HL-60 (cell line): ENCODE results near the gene SPTBN5.

Experiments used
- DNase-seq, 2 experiments: peaks; one replicate each; pipeline ENCODE4 v3.0.0-alpha.2; 2010 to 2020; ENCODE audit warnings: low read depth in 1 of 2, low spot score in 1 of 2
- H3K27ac ChIP-seq: fragments of 250-450 bp; sonication (Bioruptor Pico); replicated peaks from 2 replicates; pipeline ENCODE4 v1.5.1; 2020; ENCODE audit warnings: mild to moderate bottlenecking, moderate library complexity
- H3K27me3 ChIP-seq: fragments of 250-450 bp; sonication (Bioruptor Pico); 2 replicates; pipeline ENCODE4 v1.5.1; 2021; ENCODE audit warnings: mild to moderate bottlenecking, moderate library complexity; ENCODE audit not compliant: insufficient read depth, poor library complexity, severe bottlenecking
- H3K4me3 ChIP-seq: replicated peaks from 2 replicates; pipeline ENCODE4 v1.5.1; 2011; ENCODE audit warnings: mild to moderate bottlenecking, control low read depth, low read length; ENCODE audit not compliant: insufficient read depth
- GABPA ChIP-seq: IDR thresholded peaks from 2 replicates; pipeline ENCODE4 v1.6.1; 2012; ENCODE audit warnings: low read depth
- POLR2AphosphoS5 ChIP-seq: IDR thresholded peaks from 2 replicates; pipeline ENCODE4 v1.6.1; 2012; ENCODE audit warnings: low read depth
- SPI1 ChIP-seq: IDR thresholded peaks from 2 replicates; pipeline ENCODE4 v1.6.1; 2012; ENCODE audit warnings: low read depth, mild to moderate bottlenecking, borderline replicate concordance
- TF ChIP-seq, protein P1 (sequence below): IDR thresholded peaks from 2 replicates; pipeline ENCODE4 v1.6.1; 2012; ENCODE audit warnings: low read depth; ENCODE audit not compliant: insufficient replicate concordance
- TF ChIP-seq, protein P2 (sequence below): IDR thresholded peaks from one replicate; pipeline ENCODE4 v1.5.1; 2011; ENCODE audit warnings: low read length, control low read depth, inconsistent platforms; ENCODE audit not compliant: insufficient read depth

Gene SPTBN5

DNA sequence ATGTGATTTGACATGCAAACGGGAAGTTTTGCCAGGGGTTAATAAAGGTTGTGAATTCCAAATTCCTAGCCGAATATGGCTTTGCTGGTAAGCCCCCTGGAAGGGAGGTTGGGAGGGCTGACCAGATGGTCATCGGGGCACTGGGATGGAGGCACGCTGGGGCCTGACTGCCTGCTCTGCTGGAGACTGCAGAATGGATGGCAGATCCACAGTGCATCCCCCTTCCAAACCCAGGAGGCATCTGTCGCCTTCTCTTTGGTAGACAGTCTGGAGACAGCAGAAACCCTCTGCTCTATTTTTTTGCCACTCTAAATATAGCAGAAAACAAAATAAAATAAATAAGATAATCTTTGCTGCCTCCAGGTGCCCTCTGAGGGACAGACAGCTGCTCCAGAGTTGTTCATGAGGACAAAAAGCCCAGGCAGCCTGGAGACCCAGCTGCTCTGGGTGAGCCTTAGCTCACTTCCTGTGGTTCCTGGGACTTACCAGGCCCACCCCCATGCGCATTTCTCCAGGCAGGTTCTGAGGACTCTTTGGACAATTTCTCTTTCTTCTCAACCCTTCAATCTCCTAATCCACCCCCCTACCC is 6.1 kb upstream of the SPTBN5 start:
- Histone ChIP-seq H3K27me3 (no peaks in the 10 kb centered on the region), H3K27ac (no peak overlapping the region), H3K4me3 (no peak overlapping the region)
- TF ChIP-seq SPI1: no peak
- TF ChIP-seq, protein P1, sequence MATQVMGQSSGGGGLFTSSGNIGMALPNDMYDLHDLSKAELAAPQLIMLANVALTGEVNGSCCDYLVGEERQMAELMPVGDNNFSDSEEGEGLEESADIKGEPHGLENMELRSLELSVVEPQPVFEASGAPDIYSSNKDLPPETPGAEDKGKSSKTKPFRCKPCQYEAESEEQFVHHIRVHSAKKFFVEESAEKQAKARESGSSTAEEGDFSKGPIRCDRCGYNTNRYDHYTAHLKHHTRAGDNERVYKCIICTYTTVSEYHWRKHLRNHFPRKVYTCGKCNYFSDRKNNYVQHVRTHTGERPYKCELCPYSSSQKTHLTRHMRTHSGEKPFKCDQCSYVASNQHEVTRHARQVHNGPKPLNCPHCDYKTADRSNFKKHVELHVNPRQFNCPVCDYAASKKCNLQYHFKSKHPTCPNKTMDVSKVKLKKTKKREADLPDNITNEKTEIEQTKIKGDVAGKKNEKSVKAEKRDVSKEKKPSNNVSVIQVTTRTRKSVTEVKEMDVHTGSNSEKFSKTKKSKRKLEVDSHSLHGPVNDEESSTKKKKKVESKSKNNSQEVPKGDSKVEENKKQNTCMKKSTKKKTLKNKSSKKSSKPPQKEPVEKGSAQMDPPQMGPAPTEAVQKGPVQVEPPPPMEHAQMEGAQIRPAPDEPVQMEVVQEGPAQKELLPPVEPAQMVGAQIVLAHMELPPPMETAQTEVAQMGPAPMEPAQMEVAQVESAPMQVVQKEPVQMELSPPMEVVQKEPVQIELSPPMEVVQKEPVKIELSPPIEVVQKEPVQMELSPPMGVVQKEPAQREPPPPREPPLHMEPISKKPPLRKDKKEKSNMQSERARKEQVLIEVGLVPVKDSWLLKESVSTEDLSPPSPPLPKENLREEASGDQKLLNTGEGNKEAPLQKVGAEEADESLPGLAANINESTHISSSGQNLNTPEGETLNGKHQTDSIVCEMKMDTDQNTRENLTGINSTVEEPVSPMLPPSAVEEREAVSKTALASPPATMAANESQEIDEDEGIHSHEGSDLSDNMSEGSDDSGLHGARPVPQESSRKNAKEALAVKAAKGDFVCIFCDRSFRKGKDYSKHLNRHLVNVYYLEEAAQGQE: no peak
- TF ChIP-seq, protein P2, sequence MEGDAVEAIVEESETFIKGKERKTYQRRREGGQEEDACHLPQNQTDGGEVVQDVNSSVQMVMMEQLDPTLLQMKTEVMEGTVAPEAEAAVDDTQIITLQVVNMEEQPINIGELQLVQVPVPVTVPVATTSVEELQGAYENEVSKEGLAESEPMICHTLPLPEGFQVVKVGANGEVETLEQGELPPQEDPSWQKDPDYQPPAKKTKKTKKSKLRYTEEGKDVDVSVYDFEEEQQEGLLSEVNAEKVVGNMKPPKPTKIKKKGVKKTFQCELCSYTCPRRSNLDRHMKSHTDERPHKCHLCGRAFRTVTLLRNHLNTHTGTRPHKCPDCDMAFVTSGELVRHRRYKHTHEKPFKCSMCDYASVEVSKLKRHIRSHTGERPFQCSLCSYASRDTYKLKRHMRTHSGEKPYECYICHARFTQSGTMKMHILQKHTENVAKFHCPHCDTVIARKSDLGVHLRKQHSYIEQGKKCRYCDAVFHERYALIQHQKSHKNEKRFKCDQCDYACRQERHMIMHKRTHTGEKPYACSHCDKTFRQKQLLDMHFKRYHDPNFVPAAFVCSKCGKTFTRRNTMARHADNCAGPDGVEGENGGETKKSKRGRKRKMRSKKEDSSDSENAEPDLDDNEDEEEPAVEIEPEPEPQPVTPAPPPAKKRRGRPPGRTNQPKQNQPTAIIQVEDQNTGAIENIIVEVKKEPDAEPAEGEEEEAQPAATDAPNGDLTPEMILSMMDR: no peak
- no peak for TF ChIP-seq GABPA
- no peak for TF ChIP-seq POLR2AphosphoS5
- no peak for DNase-seq

DNA sequence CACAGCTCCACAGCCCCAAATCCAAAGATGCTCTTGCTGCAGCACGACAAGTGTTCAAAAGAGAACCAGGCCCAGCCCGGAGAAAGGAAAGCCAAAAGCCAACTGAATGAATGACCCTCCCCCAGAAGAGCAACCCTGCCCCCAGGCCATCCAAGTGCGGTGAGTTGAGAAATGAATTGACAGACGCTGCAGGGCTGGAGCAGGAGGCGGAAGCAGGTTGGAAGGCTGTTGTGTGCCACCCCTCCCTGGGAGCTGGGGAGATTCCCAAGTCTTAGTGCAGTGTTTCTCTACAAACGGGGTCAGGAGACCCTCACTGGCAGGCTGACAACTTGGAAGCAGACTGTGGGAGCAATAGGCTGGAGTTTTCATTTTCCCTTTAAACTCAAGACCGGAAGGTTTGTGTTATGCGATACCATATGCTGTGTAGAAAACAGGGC is 3.5 kb upstream of the SPTBN5 start:
- Histone ChIP-seq H3K4me3 (no peak overlapping the region), H3K27ac (no peak overlapping the region), H3K27me3 (no peaks in the 10 kb centered on the region)
- TF ChIP-seq POLR2AphosphoS5: no peak
- DNase-seq: no peak

DNA sequence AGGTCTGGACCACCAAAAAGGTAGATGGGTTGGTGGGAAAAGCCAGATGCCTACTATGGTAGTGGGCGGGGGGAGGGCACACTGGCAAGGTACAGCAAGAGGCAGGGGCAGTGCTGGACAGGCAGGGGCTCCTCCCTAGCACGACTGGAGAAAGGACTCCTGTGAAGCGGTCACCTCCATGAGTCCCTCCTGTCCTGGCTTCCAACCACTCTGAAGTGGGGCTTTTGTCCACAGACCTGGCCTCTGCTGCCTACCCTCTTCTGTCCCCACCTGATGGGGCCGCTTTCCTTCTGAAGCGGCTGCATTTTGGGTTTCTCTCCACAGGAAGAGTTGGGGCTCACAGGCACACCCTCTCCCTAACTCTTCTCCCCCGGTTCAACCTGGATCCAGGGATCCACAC is 2.7 kb upstream of the SPTBN5 start:
- no peak overlapping the region for H3K27ac ChIP-seq
- H3K4me3 ChIP-seq: no peak overlapping the region
- H3K27me3 ChIP-seq: no peaks in the 10 kb centered on the region
- TF ChIP-seq GABPA (no peak), POLR2AphosphoS5 (no peak), SPI1 (no peak)
- TF ChIP-seq, protein P1: no peak
- TF ChIP-seq, protein P2: no peak
- no peak for DNase-seq

DNA sequence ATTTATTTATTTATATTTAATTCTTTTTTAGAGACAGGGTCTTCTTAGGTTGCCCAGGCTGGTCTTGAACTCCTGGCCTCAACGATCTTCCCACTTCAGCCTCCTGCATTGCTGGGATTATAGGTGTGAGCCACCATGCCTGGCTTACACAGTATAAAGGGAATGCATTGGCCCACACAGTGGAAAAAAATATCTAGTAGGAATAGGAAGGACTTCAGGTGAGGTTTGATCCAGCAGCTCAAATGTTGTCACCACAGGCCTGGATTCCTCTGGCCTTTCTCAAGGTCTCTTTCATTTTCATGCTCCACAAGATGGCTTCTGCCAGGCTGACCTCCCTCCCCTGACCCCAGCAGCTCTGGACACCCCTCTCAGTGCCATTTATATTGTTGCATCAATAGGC is 2.1 kb upstream of the SPTBN5 start:
- Histone ChIP-seq H3K27me3 (no peaks in the 10 kb centered on the region), H3K4me3 (no peak overlapping the region), H3K27ac (no peak overlapping the region)
- TF ChIP-seq, protein P1: no peak
- no peak for TF ChIP-seq GABPA
- no peak for TF ChIP-seq SPI1
- TF ChIP-seq, protein P2: no peak
- no peak for TF ChIP-seq POLR2AphosphoS5
- DNase-seq: no peak
